ENCODE data around the gene PHTF1. TPM values are rescaled to one million over a fixed set of nuclear protein-coding genes. Genes with fewer than 3 reads are reported as not detected.

Gene PHTF1
- total and polyA plus RNA-seq, 10 of the 15 experiments (the other 5 are each of a cell fraction or from before 2014, with no cell fraction given): 7.8 to 37.6 (median 24.1) TPM

DNA sequence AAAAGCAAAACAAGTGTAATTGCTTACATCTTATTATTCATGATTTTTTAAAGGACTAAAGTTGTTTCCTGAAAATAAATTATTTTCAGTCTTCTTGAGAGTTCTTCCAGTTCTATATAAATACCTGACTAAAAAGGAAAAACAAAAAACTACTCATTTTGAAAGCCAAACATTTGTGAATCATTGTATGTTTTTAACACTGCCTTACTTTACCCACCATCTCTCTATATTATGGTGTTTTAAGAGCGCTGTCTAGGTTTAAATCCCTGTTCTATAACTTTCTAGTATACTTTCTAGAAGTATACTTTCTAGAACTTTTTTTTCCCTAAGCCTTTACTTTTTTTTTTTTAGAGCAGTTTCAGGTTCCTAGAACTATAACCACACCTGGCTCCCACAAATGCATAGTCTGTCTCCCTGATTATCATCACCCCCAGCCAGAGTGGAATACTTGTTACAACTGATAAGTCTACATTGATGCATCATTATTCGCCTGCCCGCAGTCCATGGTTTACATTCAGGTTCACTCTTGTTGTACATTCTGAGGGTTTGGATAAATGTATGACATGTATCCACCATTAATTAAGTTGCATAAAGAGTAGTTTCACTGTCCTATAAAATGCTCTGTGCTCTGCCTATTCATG is 43.2 kb upstream of the PHTF1 start:
- intact Hi-C loops (cut with micrococcal nuclease; ENCODE audit: unreplicated experiment): no loop called here

DNA sequence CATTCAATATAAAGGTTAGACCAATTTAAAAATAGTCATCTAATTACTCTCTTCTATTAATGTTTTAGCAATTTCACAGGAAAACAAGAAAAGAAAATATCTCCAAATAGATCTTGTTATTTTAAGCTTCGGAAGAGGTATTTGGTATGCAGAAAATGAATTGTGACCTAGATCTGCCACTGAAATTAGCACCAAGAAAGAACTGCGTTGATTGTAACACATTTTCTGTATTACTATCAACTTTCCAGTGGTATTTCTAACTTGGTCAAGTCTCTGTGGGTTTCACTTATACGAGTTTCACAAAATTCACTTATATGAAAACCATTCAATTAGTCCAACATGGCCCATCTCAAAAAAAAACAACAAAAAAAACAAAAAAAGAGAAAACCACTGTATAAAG is 41.2 kb upstream of the PHTF1 start:
- Histone ChIP-seq H4K20me1 (ENCODE audit: control insufficient read depth, insufficient read depth) (no peaks in the 10 kb centered on the region), H3K4me2 (ENCODE audit: control insufficient read depth, insufficient read depth) (peak overlapping the region; percentile 17; the same call in 1 of the 2 replicates), H3K4me1 (ENCODE audit: control insufficient read depth, insufficient read depth, low read length) (peaks cover 14% of the 10 kb centered on the region), H3K36me3 (ENCODE audit: control insufficient read depth in 2 of 2, insufficient read depth in 2 of 2, low read length in 1 of 2) (peaks cover 0 to 9% of the 10 kb centered on the region in 2 experiments; a peak in 2 of 4 replicates), H3K27me3 (replicated peaks in 1 of 2; ENCODE audit: control insufficient read depth in 2 of 2, insufficient read depth in 2 of 2, low read length in 1 of 2) (no peaks in the 10 kb centered on the region), H3K9ac (ENCODE audit: control insufficient read depth, insufficient read depth, low read length) (no peak overlapping the region), H2AFZ (ENCODE audit: control insufficient read depth, low read depth, low read length) (no peak overlapping the region), H3K4me3 (0 out of 2 replicates have a peak overlapping the region, but pooled peaks have one; percentile 6), H3K27ac (ENCODE audit: control insufficient read depth, insufficient read depth) (no peak overlapping the region), H3K9me3 (replicated peaks; ENCODE audit: control insufficient read depth, insufficient read depth, low read length) (peaks cover 7% of the 10 kb centered on the region), H3K79me2 (ENCODE audit: control insufficient read depth, insufficient read depth, low read length) (peaks cover 64% of the 10 kb centered on the region)
- RAD21 ChIA-PET (ENCODE audit: unreplicated experiment): interaction anchor here (1.2 to 1.8 kb wide), 3 partner anchors 11 to 47 kb away, joined by 3 to 7 read pairs (median 7); no protein-coding TSS in a partner anchor
- BruUV-seq (replicated peaks): no TSS peak
- DNase-seq (ENCODE audit: low read depth, low spot score) (no peak), FAIRE-seq (no peak), ATAC-seq (peak; percentile 62)
- SMC1A ChIA-PET (ENCODE audit: uncharacterized antibody, unreplicated experiment): interaction anchor here (0.6 to 10.5 kb wide), 6 partner anchors 11 to 103 kb away, joined by 3 to 134 read pairs (median 6); partner anchors contain the start of gene PHTF1
- POLR2A ChIA-PET: interaction anchor here (1.6 to 1.8 kb wide), 3 partner anchors 11 to 40 kb away, joined by 4 to 8 read pairs (median 7); partner anchors contain the start of gene RSBN1
- 25% methylated on average over 3 of the region's 3 CpGs for WGBS (ENCODE audit: insufficient coverage, insufficient replicate concordance, low lambda C conversion rate, missing lambda C conversion rate)
- CTCF ChIA-PET: interaction anchor here (1.1 to 1.6 kb wide), 6 partner anchors 9 to 163 kb away, joined by 3 to 5 read pairs (median 4); no protein-coding TSS in a partner anchor
- in situ Hi-C loops (cut with MboI) (no loop called here), intact Hi-C loops (cut with micrococcal nuclease; ENCODE audit: unreplicated experiment) (no loop called here)
- TF ChIP-seq RAD51 (IDR thresholded peaks at IDR 0.05): no peak
- TF ChIP-seq HDAC2 (IDR thresholded peaks at IDR 0.05): no peak
- TF ChIP-seq, protein P1, sequence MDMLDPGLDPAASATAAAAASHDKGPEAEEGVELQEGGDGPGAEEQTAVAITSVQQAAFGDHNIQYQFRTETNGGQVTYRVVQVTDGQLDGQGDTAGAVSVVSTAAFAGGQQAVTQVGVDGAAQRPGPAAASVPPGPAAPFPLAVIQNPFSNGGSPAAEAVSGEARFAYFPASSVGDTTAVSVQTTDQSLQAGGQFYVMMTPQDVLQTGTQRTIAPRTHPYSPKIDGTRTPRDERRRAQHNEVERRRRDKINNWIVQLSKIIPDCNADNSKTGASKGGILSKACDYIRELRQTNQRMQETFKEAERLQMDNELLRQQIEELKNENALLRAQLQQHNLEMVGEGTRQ (IDR thresholded peaks at IDR 0.05; ENCODE audit: borderline replicate concordance, low read depth, low read length): no peak
- no peak for TF ChIP-seq YBX1 (IDR thresholded peaks at IDR 0.05)
- TF ChIP-seq PAX5 (IDR thresholded peaks at IDR 0.05; ENCODE audit: borderline replicate concordance, low read depth, low read length): no peak
- no peak for TF ChIP-seq POLR2A (IDR thresholded peaks at IDR 0.05; ENCODE audit: low read depth, low read length)
- peak; percentile 73; the same call in 1 of the 2 replicates for TF ChIP-seq NFIC (IDR thresholded peaks at IDR 0.05; ENCODE audit: low read depth, low read length)
- TF ChIP-seq BHLHE40 (IDR thresholded peaks at IDR 0.05; ENCODE audit: borderline replicate concordance in 1 of 2, low read depth in 2 of 2, low read length in 1 of 2): 0 out of 4 replicates have a peak, but pooled peaks of 1 of the 2 experiments have one; percentile 11

More for the DNA sequence above, 43.2 kb upstream of the PHTF1 start:
- H3K9me3 ChIP-seq (replicated peaks; ENCODE audit: control insufficient read depth, insufficient read depth, low read length): peaks cover 7% of the 10 kb centered on the region
- ATAC-seq (no peak), DNase-seq (ENCODE audit: low read depth, low spot score) (no peak), FAIRE-seq (no peak)
- ChIA-PET SMC1A (ENCODE audit: uncharacterized antibody, unreplicated experiment) (interaction anchor here (1.1 to 10.5 kb wide), 3 partner anchors 9 to 18 kb away, joined by 5 to 134 read pairs (median 35); no protein-coding TSS in a partner anchor), CTCF (interaction anchor here (1.1 kb wide), 1 partner anchor 18 kb away, joined by 3 read pairs; no protein-coding TSS in a partner anchor), RAD21 (ENCODE audit: unreplicated experiment) (interaction anchor here (1.2 to 1.8 kb wide), 3 partner anchors 19 to 49 kb away, joined by 4 to 7 read pairs (median 7); no protein-coding TSS in a partner anchor), POLR2A (interaction anchor here (1.0 to 1.8 kb wide), 4 partner anchors 8 to 42 kb away, joined by 4 to 9 read pairs (median 6); partner anchors contain the start of gene RSBN1)
- H3K27ac ChIP-seq (ENCODE audit: control insufficient read depth, insufficient read depth): no peak overlapping the region
- WGBS (ENCODE audit: insufficient coverage, insufficient replicate concordance, low lambda C conversion rate, missing lambda C conversion rate): 67% methylated on average over 3 of the region's 3 CpGs
- no peak overlapping the region; the same call in 1 of the 2 replicates for H3K4me3 ChIP-seq
- peaks cover 81% of the 10 kb centered on the region for H3K79me2 ChIP-seq (ENCODE audit: control insufficient read depth, insufficient read depth, low read length)
- in situ Hi-C loops (cut with MboI): no loop called here
- H3K27me3 ChIP-seq (replicated peaks in 1 of 2; ENCODE audit: control insufficient read depth in 2 of 2, insufficient read depth in 2 of 2, low read length in 1 of 2): no peaks in the 10 kb centered on the region
- 0 out of 2 replicates have a peak overlapping the region, but pooled peaks have one; percentile 22 for H3K4me2 ChIP-seq (ENCODE audit: control insufficient read depth, insufficient read depth)
- TF ChIP-seq TCF12 (IDR thresholded peaks at IDR 0.05; ENCODE audit: low read depth, low read length) (no peak), NFIC (IDR thresholded peaks at IDR 0.05; ENCODE audit: low read depth, low read length) (no peak), NR2C2 (IDR thresholded peaks at IDR 0.05; ENCODE audit: borderline replicate concordance, control insufficient read depth, insufficient read length, low read depth) (no peak), JUNB (IDR thresholded peaks at IDR 0.05) (peak; percentile 63)
- peaks cover 0 to 8% of the 10 kb centered on the region in 2 experiments; a peak in 2 of 4 replicates for H3K36me3 ChIP-seq (ENCODE audit: control insufficient read depth in 2 of 2, insufficient read depth in 2 of 2, low read length in 1 of 2)
- H2AFZ ChIP-seq (ENCODE audit: control insufficient read depth, low read depth, low read length): no peak overlapping the region
- BruUV-seq (replicated peaks): no TSS peak
- H3K9ac ChIP-seq (ENCODE audit: control insufficient read depth, insufficient read depth, low read length): no peak overlapping the region
- H4K20me1 ChIP-seq (ENCODE audit: control insufficient read depth, insufficient read depth): no peaks in the 10 kb centered on the region
- H3K4me1 ChIP-seq (ENCODE audit: control insufficient read depth, insufficient read depth, low read length): peaks cover 14% of the 10 kb centered on the region
